Vagina (tissue), 2 donors: ENCODE measurements around the gene CHD5.

ENCODE experiments used
- CTCF ChIP-seq, 3 experiments: fragments of 450-650 bp in 2 of 3; fragments of 200-600 bp in 1 of 3; sonication (generic) in 1 of 3; IDR thresholded peaks; one replicate each; pipeline ENCODE4 v1.5.1; 2017 to 2019; ENCODE audit warnings: antibody characterized with exemption in 3 of 3, mild to moderate bottlenecking in 2 of 3, moderate library complexity in 2 of 3
- POLR2A ChIP-seq, 2 donors: fragments of 450-650 bp; IDR thresholded peaks; one replicate each; pipeline ENCODE4 v1.6.1; 2017; ENCODE audit warnings: antibody characterized with exemption in 2 of 2, mild to moderate bottlenecking in 2 of 2, moderate library complexity in 2 of 2
- POLR2AphosphoS5 ChIP-seq, 2 donors: sonication (generic); formaldehyde crosslinking; IDR thresholded peaks; one replicate each; pipeline ENCODE4 v1.9.0; 2017; ENCODE audit warnings: antibody characterized with exemption in 2 of 2, mild to moderate bottlenecking in 2 of 2, low read depth in 1 of 2; ENCODE audit not compliant: insufficient read depth in 1 of 2

GRCh38 chr1:6068932-6069331 lies 111.2 kb downstream of the CHD5 start:
- TF ChIP-seq CTCF (IDR thresholded peaks at IDR 0.05): no peak
- TF ChIP-seq POLR2A (IDR thresholded peaks at IDR 0.05): no peak
- TF ChIP-seq POLR2AphosphoS5 (IDR thresholded peaks at IDR 0.05; ENCODE audit: insufficient read depth in 1 of 2, low read depth in 1 of 2): no peak
